HepG2 (cell line): ENCODE measurements around the gene CAMKV. TPM values are rescaled to one million over a fixed set of nuclear protein-coding genes. Genes with fewer than 3 reads are reported as not detected.

Source experiments
- ATM ChIP-seq: fragments of 450-650 bp; IDR thresholded peaks from 2 replicates; pipeline ENCODE4 v1.7.1; 2017; ENCODE audit warnings: mild to moderate bottlenecking, borderline replicate concordance
- GATA4 ChIP-seq: sonication (generic); IDR thresholded peaks from 2 replicates; pipeline ENCODE4 v1.6.1; 2016; ENCODE audit warnings: antibody characterized with exemption, low read depth, borderline replicate concordance
- HNF1A ChIP-seq, 2 experiments: sonication (generic) in 1 of 2; formaldehyde crosslinking in 1 of 2; IDR thresholded peaks; 2 replicates each; pipeline versions ENCODE4 v1.4.0 to v1.6.1; 2016 to 2020; ENCODE audit warnings: borderline replicate concordance in 1 of 2, low read depth in 1 of 2, mild to moderate bottlenecking in 1 of 2, missing genetic modification reagents in 1 of 2
- HNF1B ChIP-seq: sonication (generic); formaldehyde crosslinking; IDR thresholded peaks from 2 replicates; pipeline ENCODE4 v1.5.1; 2020; ENCODE audit warnings: mild to moderate bottlenecking, moderate library complexity, missing genetic modification reagents
- HNRNPLL ChIP-seq: fragments of 200-400 bp; formaldehyde crosslinking; IDR thresholded peaks from 2 replicates; pipeline ENCODE4 v1.6.1; 2017; ENCODE audit warnings: mild to moderate bottlenecking, low read depth, low read length; ENCODE audit not compliant: poor library complexity, severe bottlenecking
- ISX ChIP-seq: sonication (generic); formaldehyde crosslinking; conservative IDR thresholded peaks from 2 replicates; pipeline ENCODE4 v1.5.0; 2020; ENCODE audit warnings: missing genetic modification reagents
- KDM4B ChIP-seq: sonication (generic); formaldehyde crosslinking; IDR thresholded peaks from 2 replicates; pipeline ENCODE4 v1.4.0; 2020; ENCODE audit warnings: missing genetic modification reagents
- PHF8 ChIP-seq: sonication (generic); formaldehyde crosslinking; IDR thresholded peaks from 2 replicates; pipeline ENCODE4 v1.5.0; 2020; ENCODE audit warnings: missing genetic modification reagents
- REST ChIP-seq, 2 experiments: IDR thresholded peaks; 2 replicates each; pipeline ENCODE4 v1.6.1; 2011 to 2012; ENCODE audit warnings: low read length in 2 of 2, borderline replicate concordance in 1 of 2, low read depth in 1 of 2, mild to moderate bottlenecking in 1 of 2, moderate library complexity in 1 of 2
- TBL1XR1 ChIP-seq: fragments of 150-350 bp; IDR thresholded peaks from 2 replicates; pipeline ENCODE4 v1.6.1; 2014; ENCODE audit warnings: borderline replicate concordance, low read length; ENCODE audit not compliant: partially characterized antibody
- ZBTB25 ChIP-seq: IDR thresholded peaks from 2 replicates; pipeline ENCODE4 v1.6.1; 2018; ENCODE audit warnings: missing genetic modification reagents
- ZNF326 ChIP-seq: sonication (generic); formaldehyde crosslinking; IDR thresholded peaks from 2 replicates; pipeline ENCODE4 v1.4.0; 2020; ENCODE audit warnings: missing genetic modification reagents, borderline replicate concordance
- ZNF333 ChIP-seq: sonication (generic); formaldehyde crosslinking; IDR thresholded peaks from 2 replicates; pipeline ENCODE4 v1.4.0; 2020; ENCODE audit warnings: mild to moderate bottlenecking, missing genetic modification reagents, borderline replicate concordance
- ZNF546 ChIP-seq: sonication (generic); formaldehyde crosslinking; conservative IDR thresholded peaks from 2 replicates; pipeline ENCODE4 v1.8.1; 2023; ENCODE audit warnings: mild to moderate bottlenecking, missing genetic modification reagents
- ZNF556 ChIP-seq: sonication (generic); formaldehyde crosslinking; IDR thresholded peaks from 2 replicates; pipeline ENCODE4 v1.4.0; 2020; ENCODE audit warnings: mild to moderate bottlenecking, missing genetic modification reagents, borderline replicate concordance
- ZNF644 ChIP-seq: IDR thresholded peaks from 2 replicates; pipeline ENCODE4 v1.6.1; 2016; ENCODE audit warnings: low read depth
- ZNF790 ChIP-seq: sonication (generic); formaldehyde crosslinking; IDR thresholded peaks from 2 replicates; pipeline ENCODE4 v1.8.0; 2022; ENCODE audit warnings: missing genetic modification reagents, mild to moderate bottlenecking, borderline replicate concordance
- polyA plus RNA-seq, 8 experiments: library from polyadenylated mRNA; depleted of rRNA in 3 of 8; stranded (reverse) in 7 of 8; unstranded in 1 of 8; fragments of >200 nt; fragmentation: Illumina TruSeq in 4 of 8; extraction: Trizol in 4 of 8; gene quantifications; 2 replicates each; pipeline versions ENCODE4 v1.2.1 to v1.2.3, GENCODE V29; 2011 to 2016; ENCODE audit warnings: low read depth in 4 of 8, missing spikeins in 1 of 8, mixed read lengths in 1 of 8; ENCODE audit not compliant: insufficient read depth in 1 of 8
- total RNA-seq, 5 experiments: library from RNA; depleted of rRNA; stranded (reverse); fragments of >200 nt; fragmentation: Illumina TruSeq; extraction: Trizol; gene quantifications; 2 replicates each; pipeline ENCODE4 v1.2.3, GENCODE V29; 2016; ENCODE audit warnings: low read depth in 1 of 5

The CAMKV gene
- total and polyA plus RNA-seq, 2 of the 13 experiments (the other 11 are each of a cell fraction or from before 2014, with no cell fraction given): 0.13 to 0.15 TPM

GRCh38 chr3:49903451-49904424 lies 34.0 kb upstream of the CAMKV start, which contains the start of gene MST1R (continued):
- TF ChIP-seq REST (IDR thresholded peaks at IDR 0.05; ENCODE audit: borderline replicate concordance in 1 of 2, low read depth in 1 of 2, low read length in 2 of 2) (no peak), GATA4 (no peak), ZNF546 (CRISPR knock-in tag) (0 out of 2 replicates have a peak, but pooled peaks have one; percentile 56), ZNF644 (CRISPR knock-in tag) (no peak), TBL1XR1 (no peak), ZBTB25 (no peak), PHF8 (CRISPR knock-in tag) (peak; percentile 56; the same call in 1 of the 2 replicates), ZNF326 (CRISPR knock-in tag) (no peak), KDM4B (CRISPR knock-in tag) (no peak), ATM (no peak), ZNF790 (CRISPR knock-in tag) (no peak), ZNF556 (no peak), HNRNPLL (peak; percentile 55), HNF1B (CRISPR knock-in tag) (peak; percentile 26; the same call in 1 of the 2 replicates), ZNF333 (CRISPR knock-in tag) (no peak), ISX (no peak), HNF1A (IDR thresholded peaks at IDR 0.05; ENCODE audit: low read depth) (no peak), HNF1A (CRISPR knock-in tag; IDR thresholded peaks at IDR 0.05; ENCODE audit: borderline replicate concordance) (no peak)
